Mesenteric fat pad (tissue), 1 donor: ENCODE results near the gene COL18A1. TPM values are rescaled to one million over a fixed set of nuclear protein-coding genes. Genes with fewer than 3 reads are reported as not detected.

Source experiments
- DNase-seq: peaks from one replicate; pipeline ENCODE4 v3.0.0-alpha.2; 2020; ENCODE audit warnings: low spot score
- total RNA-seq: library from RNA; stranded (reverse); fragmentation: NEBNext Ultra II Directional; extraction: Animal tissue kit (Norgen Biotek cat#: 25700); gene quantifications from one replicate; pipeline ENCODE4 v1.2.1, GENCODE V29; 2021
- donor health status: DM: yes; HTN: yes; CAD: no.

The COL18A1 gene
- total RNA-seq, 1 donor from 2014 or later: 79.8 TPM

GRCh38 chr21:45476582-45476981 is 71.6 kb downstream of the COL18A1 start:
- no peak for DNase-seq

GRCh38 chr21:45477176-45478114 is 72.5 kb downstream of the COL18A1 start:
- no peak for DNase-seq

GRCh38 chr21:45478115-45478801 is 73.3 kb downstream of the COL18A1 start:
- DNase-seq: no peak

- no peak for DNase-seq
These were observed 74.1 kb downstream of the COL18A1 start for GRCh38 chr21:45478816-45479669.

- no peak for DNase-seq
These were observed 75.0 kb downstream of the COL18A1 start for GRCh38 chr21:45479691-45480675.

- DNase-seq: no peak
These were observed 75.9 kb downstream of the COL18A1 start for GRCh38 chr21:45480701-45481500.

- no peak for DNase-seq
These were observed 76.6 kb downstream of the COL18A1 start for GRCh38 chr21:45481566-45481965.

- DNase-seq: no peak
These were observed 77.3 kb downstream of the COL18A1 start for GRCh38 chr21:45481977-45482898.

GRCh38 chr21:45482899-45483821 is 78.2 kb downstream of the COL18A1 start:
- DNase-seq: no peak

- no peak for DNase-seq
These were observed 79.4 kb downstream of the COL18A1 start for GRCh38 chr21:45484318-45484717.

- no peak for DNase-seq
These were observed 80.9 kb downstream of the COL18A1 start for GRCh38 chr21:45485686-45486442.

- DNase-seq: no peak
These were observed 81.6 kb downstream of the COL18A1 start for GRCh38 chr21:45486443-45487160.

GRCh38 chr21:45487161-45487806 is 82.3 kb downstream of the COL18A1 start:
- no peak for DNase-seq

- no peak for DNase-seq
These were observed 83.1 kb downstream of the COL18A1 start for GRCh38 chr21:45487891-45488600.
